Stimulated activated naive CD8-positive, alpha-beta T cell treated with anti-CD3 and anti-CD28 coated beads, Interleukin-15, Interleukin-2, amounts not matched to agents 100 U/mL and 50 U/mL, for 24 hours (primary cell): ENCODE measurements around the gene CTDSPL.

Source experiments
- ATAC-seq: fragments of 150-1000 bp; cut with Tn5 transposase; one replicate; pipeline ENCODE4 v1.10.0; 2021
- DNase-seq: peaks from one replicate; pipeline ENCODE4 v3.0.0; 2021

The CTDSPL gene

GRCh38 chr3:37913522-37913921 lies 51.8 kb downstream of the CTDSPL start:
- ATAC-seq (no peak), DNase-seq (no peak)

- DNase-seq (no peak), ATAC-seq (no peak)
Measured at GRCh38 chr3:37916685-37917084, 55.0 kb downstream of the CTDSPL start.

GRCh38 chr3:37918627-37919026 lies 56.9 kb downstream of the CTDSPL start:
- ATAC-seq: no peak
- DNase-seq: no peak

- ATAC-seq: no peak
- no peak for DNase-seq
Measured at GRCh38 chr3:37920156-37920699, 58.5 kb downstream of the CTDSPL start.

- ATAC-seq (no peak), DNase-seq (no peak)
Measured at GRCh38 chr3:37921025-37921424, 59.3 kb downstream of the CTDSPL start.

- no peak for ATAC-seq
- DNase-seq: no peak
Measured at GRCh38 chr3:37922721-37923568, 61.3 kb downstream of the CTDSPL start.

- no peak for DNase-seq
Measured at GRCh38 chr3:37923569-37924040, 61.9 kb downstream of the CTDSPL start.

GRCh38 chr3:37924453-37924852 lies 62.8 kb downstream of the CTDSPL start:
- no peak for DNase-seq

More at GRCh38 chr3:37923569-37924040, 61.9 kb downstream of the CTDSPL start:
- ATAC-seq: no peak

GRCh38 chr3:37925157-37925556 lies 63.5 kb downstream of the CTDSPL start:
- DNase-seq (no peak), ATAC-seq (no peak)

More at GRCh38 chr3:37924453-37924852, 62.8 kb downstream of the CTDSPL start:
- no peak for ATAC-seq

GRCh38 chr3:37926611-37927010 lies 64.9 kb downstream of the CTDSPL start:
- ATAC-seq (no peak), DNase-seq (no peak)

- no peak for DNase-seq
- ATAC-seq: no peak
Measured at GRCh38 chr3:37930495-37930894, 68.8 kb downstream of the CTDSPL start.

GRCh38 chr3:37932505-37932904 lies 70.8 kb downstream of the CTDSPL start:
- DNase-seq (no peak), ATAC-seq (no peak)

- DNase-seq: no peak
- ATAC-seq: no peak
Measured at GRCh38 chr3:37934631-37935289, 73.1 kb downstream of the CTDSPL start.

- no peak for ATAC-seq
- no peak for DNase-seq
Measured at GRCh38 chr3:37935290-37935668, 73.6 kb downstream of the CTDSPL start.

- DNase-seq (no peak), ATAC-seq (no peak)
Measured at GRCh38 chr3:37935756-37936666, 74.3 kb downstream of the CTDSPL start.

- no peak for ATAC-seq
Measured at GRCh38 chr3:37937156-37937555, 75.5 kb downstream of the CTDSPL start.

GRCh38 chr3:37938011-37938410 lies 76.3 kb downstream of the CTDSPL start:
- ATAC-seq (no peak), DNase-seq (no peak)

More at GRCh38 chr3:37937156-37937555, 75.5 kb downstream of the CTDSPL start:
- DNase-seq: no peak

- ATAC-seq: no peak
Measured at GRCh38 chr3:37940242-37940908, 78.7 kb downstream of the CTDSPL start.

GRCh38 chr3:37941608-37942508 lies 80.2 kb downstream of the CTDSPL start:
- ATAC-seq (no peak), DNase-seq (no peak)

More at GRCh38 chr3:37940242-37940908, 78.7 kb downstream of the CTDSPL start:
- DNase-seq: no peak

GRCh38 chr3:37942646-37943045 lies 81.0 kb downstream of the CTDSPL start:
- DNase-seq (no peak), ATAC-seq (no peak)
